ENCODE data around the gene DCLK3. TPM values are rescaled to one million over a fixed set of nuclear protein-coding genes. Genes with fewer than 3 reads are reported as not detected.

Gene DCLK3
- total RNA-seq, 1 experiment from 2014 or later: not detected

GRCh38 chr3:36800533-36801116, 36.3 kb upstream of the DCLK3 start:
- CTCF ChIA-PET: no interaction called here
- Histone ChIP-seq H3K27me3 (ENCODE audit: control insufficient read depth, insufficient read depth, low read length) (no peaks in the 10 kb centered on the region), H3K4me3 (ENCODE audit: low read depth in 2 of 2, low read length in 2 of 2) (no peak overlapping the region), H3K27ac (ENCODE audit: low read length) (no peak overlapping the region), H3K9me3 (ENCODE audit: control insufficient read depth, insufficient read depth, low read depth, low read length) (no peaks in the 10 kb centered on the region), H3K36me3 (ENCODE audit: control insufficient read depth, insufficient read depth, low read length) (no peaks in the 10 kb centered on the region), H3K4me1 (ENCODE audit: control insufficient read depth, insufficient read depth, low read length) (no peaks in the 10 kb centered on the region)
- in situ Hi-C loops (cut with HindIII; ENCODE audit: low pct_unique_long_range_greater_than_20kb, low sequenced_read_pairs): no loop called here
- ATAC-seq: no peak
- no peak for TF ChIP-seq REST (IDR thresholded peaks at IDR 0.05; ENCODE audit: insufficient read depth in 1 of 2, low read depth in 2 of 2, low read length in 1 of 2)
- no peak for TF ChIP-seq CTCF (IDR thresholded peaks at IDR 0.05)
- TF ChIP-seq POLR2AphosphoS5 (IDR thresholded peaks at IDR 0.05; ENCODE audit: low read depth, low read length): no peak
- TF ChIP-seq TCF7L2 (IDR thresholded peaks at IDR 0.05; ENCODE audit: low read depth, low read length): no peak
- no peak for TF ChIP-seq SIN3A (IDR thresholded peaks at IDR 0.05; ENCODE audit: borderline replicate concordance, insufficient read depth, low read depth, low read length)
- BruUV-seq (replicated peaks): no TSS peak
- intact Hi-C loops (cut with micrococcal nuclease; ENCODE audit: unreplicated experiment): no loop called here
- no peak for DNase-seq (ENCODE audit: low read depth, low spot score)
- POLR2A ChIA-PET: no interaction called here

- no peak for TF ChIP-seq CTCF (IDR thresholded peaks at IDR 0.05)
- no peak for TF ChIP-seq TCF7L2 (IDR thresholded peaks at IDR 0.05; ENCODE audit: low read depth, low read length)
- TF ChIP-seq POLR2AphosphoS5 (IDR thresholded peaks at IDR 0.05; ENCODE audit: low read depth, low read length): no peak
- no peak for TF ChIP-seq REST (IDR thresholded peaks at IDR 0.05; ENCODE audit: insufficient read depth in 1 of 2, low read depth in 2 of 2, low read length in 1 of 2)
- TF ChIP-seq SIN3A (IDR thresholded peaks at IDR 0.05; ENCODE audit: borderline replicate concordance, insufficient read depth, low read depth, low read length): no peak
- ATAC-seq: no peak
- H3K9me3 ChIP-seq (ENCODE audit: control insufficient read depth, insufficient read depth, low read depth, low read length): no peaks in the 10 kb centered on the region
- no peak overlapping the region for H3K4me3 ChIP-seq (ENCODE audit: low read depth in 2 of 2, low read length in 2 of 2)
- ChIA-PET CTCF (interaction anchor here (0.6 kb wide), 1 partner anchor 37 kb away, joined by 6 read pairs; no protein-coding TSS in a partner anchor), POLR2A (no interaction called here)
- H3K27ac ChIP-seq (ENCODE audit: low read length): no peak overlapping the region
- no peaks in the 10 kb centered on the region for H3K27me3 ChIP-seq (ENCODE audit: control insufficient read depth, insufficient read depth, low read length)
- in situ Hi-C loops (cut with HindIII; ENCODE audit: low pct_unique_long_range_greater_than_20kb, low sequenced_read_pairs) (no loop called here), intact Hi-C loops (cut with micrococcal nuclease; ENCODE audit: unreplicated experiment) (no loop called here)
- BruUV-seq (replicated peaks): no TSS peak
- no peaks in the 10 kb centered on the region for H3K36me3 ChIP-seq (ENCODE audit: control insufficient read depth, insufficient read depth, low read length)
- no peak for DNase-seq (ENCODE audit: low read depth, low spot score)
- H3K4me1 ChIP-seq (ENCODE audit: control insufficient read depth, insufficient read depth, low read length): no peaks in the 10 kb centered on the region
These were observed 32.5 kb upstream of the DCLK3 start for GRCh38 chr3:36796881-36797280.
